A172 (cell line): ENCODE data around the gene ATOH1. TPM values are rescaled to one million over a fixed set of nuclear protein-coding genes. Genes with fewer than 3 reads are reported as not detected.
A peak's percentile ranks its signal among the peaks of the same experiment; 100 is the strongest.

Experiments used
- DNase-seq: peaks from one replicate; pipeline ENCODE4 v3.0.0-alpha.2; 2015; ENCODE audit warnings: low spot score
- total RNA-seq: library from RNA; depleted of rRNA; stranded (reverse); fragments of >200 nt; shearing (Covaris generic); gene quantifications from 2 replicates; pipeline ENCODE4 v1.2.3, GENCODE V29; 2014; rRNA removed

Gene ATOH1
- total RNA-seq, result not detected in 2 replicates

DNA sequence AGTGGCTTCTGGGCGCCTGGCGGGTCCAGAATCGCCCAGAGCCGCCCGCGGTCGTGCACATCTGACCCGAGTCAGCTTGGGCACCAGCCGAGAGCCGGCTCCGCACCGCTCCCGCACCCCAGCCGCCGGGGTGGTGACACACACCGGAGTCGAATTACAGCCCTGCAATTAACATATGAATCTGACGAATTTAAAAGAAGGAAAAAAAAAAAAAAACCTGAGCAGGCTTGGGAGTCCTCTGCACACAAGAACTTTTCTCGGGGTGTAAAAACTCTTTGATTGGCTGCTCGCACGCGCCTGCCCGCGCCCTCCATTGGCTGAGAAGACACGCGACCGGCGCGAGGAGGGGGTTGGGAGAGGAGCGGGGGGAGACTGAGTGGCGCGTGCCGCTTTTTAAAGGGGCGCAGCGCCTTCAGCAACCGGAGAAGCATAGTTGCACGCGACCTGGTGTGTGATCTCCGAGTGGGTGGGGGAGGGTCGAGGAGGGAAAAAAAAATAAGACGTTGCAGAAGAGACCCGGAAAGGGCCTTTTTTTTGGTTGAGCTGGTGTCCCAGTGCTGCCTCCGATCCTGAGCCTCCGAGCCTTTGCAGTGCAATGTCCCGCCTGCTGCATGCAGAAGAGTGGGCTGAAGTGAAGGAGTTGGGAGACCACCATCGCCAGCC is at the start of gene ATOH1:
ATOH1 (plus strand) TSS at position 422 of the 663 bp plus-strand sequence; CDS start at position 596, 174 bp downstream.
- DNase-seq, result no peak

DNA sequence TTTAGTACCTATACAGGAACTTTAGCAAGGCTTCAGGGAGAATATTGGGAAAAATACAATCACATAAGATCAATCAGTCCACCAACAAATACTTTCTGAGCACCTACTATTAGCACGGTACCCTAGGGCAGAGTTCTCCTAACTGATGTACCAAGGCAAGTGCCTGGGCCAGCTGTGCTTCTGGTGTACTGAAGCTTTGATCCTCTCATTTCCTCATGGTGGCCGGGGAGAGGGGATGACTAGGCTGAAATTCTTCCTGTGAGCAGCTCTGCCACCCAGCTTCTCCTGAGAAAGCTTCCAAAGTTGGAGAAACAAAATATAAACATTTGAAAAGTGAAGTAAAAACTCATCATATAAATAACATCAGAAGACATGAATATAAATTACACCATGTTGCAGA is 49.3 kb upstream of the ATOH1 start:
- no peak for DNase-seq

GRCh38 chr4:93780080-93780479 is 48.5 kb upstream of the ATOH1 start:
- no peak for DNase-seq

DNA sequence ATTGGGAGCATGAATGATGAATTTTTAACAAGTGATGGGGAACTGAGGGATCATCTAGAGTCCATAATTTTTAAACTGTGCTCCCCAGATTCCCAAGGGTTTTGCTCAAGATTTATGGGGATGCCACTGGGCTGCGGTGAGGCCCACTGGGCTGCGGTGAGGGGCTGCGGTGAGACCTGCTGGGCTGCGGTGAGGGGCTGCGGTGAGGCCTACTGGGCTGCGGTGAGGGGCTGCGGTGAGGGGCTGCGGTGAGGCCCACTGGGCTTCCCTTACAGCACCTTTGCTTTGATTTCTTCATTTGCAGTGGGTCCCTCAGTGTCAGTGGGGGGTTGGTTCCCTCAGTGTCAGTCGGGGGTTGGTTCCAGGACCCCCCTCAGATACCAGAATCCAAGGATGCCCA is 47.4 kb upstream of the ATOH1 start:
- DNase-seq, result no peak

- no peak for DNase-seq
Observed at GRCh38 chr4:93786149-93786548, 42.4 kb upstream of the ATOH1 start.

DNA sequence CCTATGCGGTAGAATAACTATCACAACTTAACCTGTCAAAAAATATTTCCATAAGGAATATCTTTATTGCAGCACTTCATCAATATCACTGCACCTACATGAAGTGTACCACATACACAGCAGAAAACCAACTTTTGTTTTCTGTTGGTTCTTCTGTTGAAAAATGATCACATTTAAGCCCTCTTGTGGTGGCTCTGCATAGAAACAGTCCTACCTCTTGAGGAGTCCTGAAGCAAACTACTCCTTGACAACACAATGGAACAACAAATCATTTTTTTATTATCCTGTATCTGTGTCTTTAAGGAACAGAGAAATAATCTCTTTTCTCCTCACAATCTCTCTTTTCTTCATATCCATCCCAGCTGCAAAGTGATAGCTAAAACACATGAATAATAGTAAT is 39.8 kb upstream of the ATOH1 start:
- peak; percentile 18 for DNase-seq

DNA sequence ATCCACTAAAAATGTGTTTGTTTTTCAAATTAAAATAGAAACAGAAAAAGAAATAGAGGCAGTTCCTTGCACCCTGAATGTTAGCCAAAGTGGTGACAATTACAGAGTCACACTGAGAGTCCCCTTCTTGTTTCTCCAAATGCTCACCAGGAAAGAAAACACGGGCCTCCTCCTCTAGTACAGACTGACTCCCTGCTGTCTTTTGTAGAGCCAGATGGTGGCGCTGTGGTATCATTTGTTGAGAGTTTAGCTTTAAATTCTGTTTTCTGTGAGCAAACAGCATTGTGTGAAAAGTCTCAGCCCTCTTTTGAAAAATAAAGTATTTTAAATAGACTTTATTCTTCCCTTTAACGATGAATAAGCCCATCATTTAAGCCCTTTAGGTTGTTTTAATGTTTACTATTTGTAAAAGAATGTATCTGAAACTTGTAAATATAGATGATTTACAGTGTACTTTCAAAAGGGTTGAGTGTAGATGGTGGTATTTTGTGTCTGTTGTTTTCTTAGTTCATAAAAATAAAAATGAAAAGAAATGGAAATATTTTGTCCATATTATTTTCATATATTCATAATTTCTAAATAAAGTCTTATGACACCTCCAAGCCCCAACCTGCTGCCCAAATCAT is 36.9 kb upstream of the ATOH1 start:
- DNase-seq, result peak; percentile 38

GRCh38 chr4:93802045-93802444 is 26.5 kb upstream of the ATOH1 start:
- no peak for DNase-seq

DNA sequence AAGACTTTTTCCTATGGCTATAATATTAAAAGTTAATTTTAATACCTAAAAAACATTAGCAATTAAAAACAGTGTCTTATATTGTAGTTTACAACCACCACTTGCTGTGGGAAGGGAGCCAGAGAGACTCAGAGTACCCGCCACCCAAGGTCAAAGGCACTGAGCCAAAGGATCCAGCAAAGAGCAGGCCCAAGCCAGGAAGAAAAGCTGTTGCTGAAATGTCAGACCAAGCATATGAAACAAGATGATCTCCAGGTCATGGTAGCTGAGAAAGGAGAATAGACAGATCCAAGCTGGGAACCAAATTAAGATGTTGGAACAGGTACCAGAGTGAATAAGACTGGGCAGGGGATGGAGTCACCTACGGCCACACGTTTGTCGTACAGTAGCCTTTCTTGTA is 18.8 kb upstream of the ATOH1 start:
- no peak for DNase-seq

DNA sequence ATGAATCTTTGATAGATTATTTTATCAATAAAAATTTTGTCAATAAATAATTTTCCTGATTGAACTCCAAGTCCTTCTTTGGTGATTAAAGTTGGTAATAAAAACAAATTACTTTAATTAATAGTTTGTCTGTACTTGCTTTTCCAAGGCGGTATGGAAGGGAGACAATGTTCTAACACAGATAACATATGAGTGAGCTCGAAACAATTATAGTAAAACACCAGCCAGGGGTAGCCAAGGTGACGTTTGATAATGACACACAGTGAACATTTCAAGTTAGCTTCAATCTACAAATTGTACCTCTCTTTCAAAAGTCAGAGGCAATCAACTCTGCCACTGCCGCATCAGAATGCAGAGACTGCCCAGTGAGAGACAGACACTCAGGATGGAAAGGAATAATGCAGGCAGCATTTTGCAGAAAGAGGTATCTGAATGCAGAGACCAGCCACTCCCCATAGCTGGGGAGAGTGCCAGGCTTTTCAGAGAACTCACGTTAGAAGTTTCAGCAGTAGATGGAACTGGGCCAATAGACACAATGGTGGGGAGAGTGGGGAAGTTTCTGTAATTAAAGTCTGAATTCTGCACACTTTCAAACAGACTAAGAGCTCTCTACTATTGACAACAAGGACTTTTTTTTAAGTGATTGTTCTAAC is 18.1 kb upstream of the ATOH1 start:
- DNase-seq, result no peak

- no peak for DNase-seq
Observed at GRCh38 chr4:93813092-93813491, 15.5 kb upstream of the ATOH1 start.

GRCh38 chr4:93814141-93814540 is 14.4 kb upstream of the ATOH1 start:
- DNase-seq, result peak; percentile 30

- DNase-seq, result no peak
Observed at GRCh38 chr4:93814722-93815121, 13.8 kb upstream of the ATOH1 start.

GRCh38 chr4:93825551-93826216 is 2.9 kb upstream of the ATOH1 start:
- DNase-seq, result no peak

DNA sequence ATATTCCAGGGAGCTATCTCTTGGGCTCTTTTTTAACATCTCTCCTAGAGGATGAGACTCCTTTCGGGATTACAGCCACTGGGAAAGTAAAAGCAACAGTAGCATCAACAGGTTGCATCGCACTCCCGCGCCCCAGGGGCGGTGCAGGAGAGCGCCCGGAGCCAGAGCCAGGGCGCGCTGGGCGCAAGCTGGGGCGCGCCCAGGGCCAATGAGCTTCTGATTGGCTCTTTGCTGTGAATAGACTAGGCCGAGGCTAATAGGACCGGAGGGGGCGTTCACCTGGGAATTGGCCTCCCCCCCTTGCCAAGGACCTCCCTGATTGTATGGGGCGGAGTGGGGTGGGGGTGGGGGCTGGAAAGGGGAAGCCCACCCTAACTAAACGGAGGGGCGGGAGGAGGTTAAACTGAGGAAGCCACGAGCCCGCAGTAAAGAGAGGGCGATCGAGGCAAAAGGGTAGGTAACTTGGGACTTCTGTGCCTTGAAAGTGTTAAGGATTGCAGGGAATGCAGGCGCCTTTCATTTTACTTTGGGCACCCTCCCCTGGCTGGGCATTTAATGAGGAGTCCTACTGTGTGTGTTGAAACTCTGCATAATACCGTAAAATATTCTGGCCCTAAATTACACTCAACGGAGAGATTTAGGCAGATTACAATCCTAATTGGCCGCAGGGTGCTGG is 1.1 kb upstream of the ATOH1 start:
- DNase-seq, result no peak

GRCh38 chr4:93828995-93829819 is 654 bp downstream of the ATOH1 start:
- no peak for DNase-seq

DNA sequence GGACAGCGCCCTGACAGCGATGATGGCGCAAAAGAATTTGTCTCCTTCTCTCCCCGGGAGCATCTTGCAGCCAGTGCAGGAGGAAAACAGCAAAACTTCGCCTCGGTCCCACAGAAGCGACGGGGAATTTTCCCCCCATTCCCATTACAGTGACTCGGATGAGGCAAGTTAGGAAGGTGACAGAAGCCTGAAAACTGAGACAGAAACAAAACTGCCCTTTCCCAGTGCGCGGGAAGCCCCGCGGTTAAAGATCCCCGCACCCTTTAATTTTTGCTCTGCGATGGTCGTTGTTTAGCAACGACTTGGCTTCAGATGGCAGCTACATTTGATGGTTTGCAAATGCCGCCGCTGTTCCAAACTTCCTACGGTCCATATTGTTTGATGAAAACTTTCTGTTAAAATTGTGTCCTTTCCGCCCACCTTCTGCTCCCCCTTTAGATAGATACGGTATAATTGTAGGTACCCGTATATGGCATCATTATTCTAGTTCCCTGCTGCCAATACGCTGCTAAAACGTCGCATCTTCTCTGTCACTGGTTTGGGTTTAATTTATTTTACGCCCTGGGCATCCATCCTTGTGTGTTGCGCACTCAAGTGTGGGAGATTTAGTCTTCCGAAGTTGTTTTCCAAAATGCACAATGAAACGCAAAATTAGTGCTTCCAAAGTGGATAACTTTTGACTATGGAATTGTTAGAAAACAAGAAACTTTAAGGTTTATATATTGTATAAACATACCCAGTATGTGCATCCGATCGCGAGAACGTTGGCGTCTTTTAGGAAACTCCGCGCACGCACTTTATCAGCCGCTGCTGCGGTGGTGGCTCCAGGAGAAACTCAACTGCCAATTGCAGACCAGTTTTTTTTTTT is 1.5 kb downstream of the ATOH1 start:
- no peak for DNase-seq

DNA sequence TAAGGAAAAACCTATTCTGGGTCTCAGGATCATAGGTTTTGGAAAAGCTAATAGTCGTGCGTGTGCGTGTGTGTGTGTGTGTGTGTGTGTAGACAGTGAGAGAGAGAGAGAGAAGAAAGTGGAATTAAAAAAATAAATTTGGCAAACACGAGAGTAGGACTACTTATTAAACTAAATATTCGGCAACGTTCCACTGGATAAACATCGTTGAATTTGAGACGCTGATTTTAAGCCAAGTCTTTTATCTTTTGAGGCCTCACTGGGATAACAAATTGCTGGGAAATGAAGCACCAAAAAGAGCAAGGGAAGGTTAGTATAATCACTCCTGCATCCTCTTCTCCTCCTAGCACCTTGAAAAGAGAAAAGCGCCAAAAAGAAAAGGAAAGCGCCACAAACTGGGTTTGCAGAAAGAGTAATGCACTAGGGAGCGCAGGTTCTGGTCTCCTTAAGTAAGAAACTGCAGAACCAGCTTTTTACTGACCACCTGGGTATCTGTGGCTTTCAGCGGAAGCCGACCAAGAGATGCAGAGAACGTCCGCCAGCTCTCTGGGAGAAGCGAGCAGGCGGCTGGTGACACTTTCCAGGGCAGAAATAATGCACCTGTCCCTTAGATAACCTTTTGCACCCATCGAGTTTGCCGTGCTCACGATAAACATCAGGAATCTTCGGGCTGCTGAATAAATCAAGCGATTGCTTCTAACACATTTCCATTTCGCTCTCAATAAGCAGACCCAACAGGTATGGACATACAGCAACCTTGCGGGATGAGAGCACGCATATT is 3.4 kb downstream of the ATOH1 start:
- DNase-seq, result no peak
